GM08714 (cell line): ENCODE data around the gene LMX1B.

Source experiments
- H3K4me3 ChIP-seq: fragments of 200-500 bp; sonication (Bioruptor generic); 2 replicates; pipeline ENCODE4 v1.5.1; 2014; ENCODE audit warnings: mild to moderate bottlenecking, low read length, inconsistent platforms
- ZNF274 ChIP-seq: IDR thresholded peaks from 2 replicates; pipeline ENCODE4 v1.6.1; 2012; ENCODE audit warnings: mild to moderate bottlenecking, low read depth, low read length

Gene LMX1B

GRCh38 chr9:126675147-126675467, 61.4 kb downstream of the LMX1B start:
- TF ChIP-seq ZNF274, result no peak
- no peak overlapping the region for H3K4me3 ChIP-seq

GRCh38 chr9:126676102-126676684, 62.5 kb downstream of the LMX1B start:
- H3K4me3 ChIP-seq, result no peak overlapping the region
- TF ChIP-seq ZNF274, result no peak

- TF ChIP-seq ZNF274, result no peak
- H3K4me3 ChIP-seq, result no peak overlapping the region
Measured at GRCh38 chr9:126676685-126677143, 63.0 kb downstream of the LMX1B start.

GRCh38 chr9:126677188-126678084, 63.7 kb downstream of the LMX1B start:
- no peak overlapping the region for H3K4me3 ChIP-seq
- no peak for TF ChIP-seq ZNF274

- TF ChIP-seq ZNF274, result no peak
- no peak overlapping the region for H3K4me3 ChIP-seq
Measured at GRCh38 chr9:126678989-126679388, 65.3 kb downstream of the LMX1B start.

GRCh38 chr9:126681336-126681735, 67.6 kb downstream of the LMX1B start:
- no peak for TF ChIP-seq ZNF274
- no peak overlapping the region for H3K4me3 ChIP-seq

GRCh38 chr9:126682113-126682810, 68.5 kb downstream of the LMX1B start:
- no peak for TF ChIP-seq ZNF274
- no peak overlapping the region for H3K4me3 ChIP-seq

GRCh38 chr9:126682928-126683697, 69.4 kb downstream of the LMX1B start:
- no peak for TF ChIP-seq ZNF274
- H3K4me3 ChIP-seq, result no peak overlapping the region

- no peak overlapping the region for H3K4me3 ChIP-seq
- no peak for TF ChIP-seq ZNF274
Measured at GRCh38 chr9:126683698-126684044, 69.9 kb downstream of the LMX1B start.

GRCh38 chr9:126684345-126684744, 70.6 kb downstream of the LMX1B start:
- no peak for TF ChIP-seq ZNF274
- no peak overlapping the region for H3K4me3 ChIP-seq

- TF ChIP-seq ZNF274, result no peak
Measured at GRCh38 chr9:126684965-126685465, 71.3 kb downstream of the LMX1B start.

GRCh38 chr9:126687930-126688461, 74.3 kb downstream of the LMX1B start:
- no peak for TF ChIP-seq ZNF274

More at GRCh38 chr9:126684965-126685465, 71.3 kb downstream of the LMX1B start:
- H3K4me3 ChIP-seq, result no peak overlapping the region

GRCh38 chr9:126688617-126689016, 74.9 kb downstream of the LMX1B start:
- no peak overlapping the region for H3K4me3 ChIP-seq
- TF ChIP-seq ZNF274, result no peak

More at GRCh38 chr9:126687930-126688461, 74.3 kb downstream of the LMX1B start:
- H3K4me3 ChIP-seq, result no peak overlapping the region
